Parathyroid adenoma (tissue), 2 donors: ENCODE results near the gene LRCOL1.

Experiments used
- H2AFZ ChIP-seq: fragments of 300-600 bp; sonication (generic); one replicate; pipeline ENCODE4 v1.7.0; 2017; ENCODE audit warnings: antibody characterized with exemption, mild to moderate bottlenecking
- H3K27ac ChIP-seq: fragments of 300-600 bp; sonication (generic); one replicate; pipeline ENCODE4 v1.7.0; 2017
- H3K27me3 ChIP-seq: fragments of 300-600 bp; sonication (generic); one replicate; pipeline ENCODE4 v1.7.0; 2017; ENCODE audit warnings: low read length; ENCODE audit not compliant: control insufficient read depth, insufficient read depth
- H3K36me3 ChIP-seq: fragments of 300-600 bp; sonication (generic); one replicate; pipeline ENCODE4 v1.7.0; 2017; ENCODE audit warnings: low read length; ENCODE audit not compliant: control insufficient read depth, insufficient read depth
- H3K4me1 ChIP-seq: fragments of 300-600 bp; sonication (generic); one replicate; pipeline ENCODE4 v1.7.0; 2017; ENCODE audit warnings: control low read depth
- H3K4me2 ChIP-seq: fragments of 300-600 bp; sonication (generic); one replicate; pipeline ENCODE4 v1.7.0; 2017; ENCODE audit warnings: low read length
- H3K4me3 ChIP-seq: fragments of 300-600 bp; sonication (generic); one replicate; pipeline ENCODE4 v1.7.0; 2017; ENCODE audit warnings: low read depth, low read length
- H3K79me2 ChIP-seq: fragments of 300-600 bp; sonication (generic); one replicate; pipeline ENCODE4 v1.7.0; 2017; ENCODE audit warnings: control low read depth
- H3K9ac ChIP-seq: fragments of 300-600 bp; sonication (generic); one replicate; pipeline ENCODE4 v1.7.0; 2017; ENCODE audit warnings: mild to moderate bottlenecking
- H3K9me3 ChIP-seq: fragments of 300-600 bp; sonication (generic); one replicate; pipeline ENCODE4 v1.7.0; 2017; ENCODE audit warnings: low read length; ENCODE audit not compliant: control insufficient read depth
- TF ChIP-seq, protein P1 (sequence below): fragments of 300-600 bp; sonication (generic); IDR thresholded peaks from one replicate; pipeline ENCODE4 v1.7.0; 2017; ENCODE audit warnings: antibody characterized with exemption, mild to moderate bottlenecking
- donor health status: primary hyperparathyroidism.

The LRCOL1 gene

DNA sequence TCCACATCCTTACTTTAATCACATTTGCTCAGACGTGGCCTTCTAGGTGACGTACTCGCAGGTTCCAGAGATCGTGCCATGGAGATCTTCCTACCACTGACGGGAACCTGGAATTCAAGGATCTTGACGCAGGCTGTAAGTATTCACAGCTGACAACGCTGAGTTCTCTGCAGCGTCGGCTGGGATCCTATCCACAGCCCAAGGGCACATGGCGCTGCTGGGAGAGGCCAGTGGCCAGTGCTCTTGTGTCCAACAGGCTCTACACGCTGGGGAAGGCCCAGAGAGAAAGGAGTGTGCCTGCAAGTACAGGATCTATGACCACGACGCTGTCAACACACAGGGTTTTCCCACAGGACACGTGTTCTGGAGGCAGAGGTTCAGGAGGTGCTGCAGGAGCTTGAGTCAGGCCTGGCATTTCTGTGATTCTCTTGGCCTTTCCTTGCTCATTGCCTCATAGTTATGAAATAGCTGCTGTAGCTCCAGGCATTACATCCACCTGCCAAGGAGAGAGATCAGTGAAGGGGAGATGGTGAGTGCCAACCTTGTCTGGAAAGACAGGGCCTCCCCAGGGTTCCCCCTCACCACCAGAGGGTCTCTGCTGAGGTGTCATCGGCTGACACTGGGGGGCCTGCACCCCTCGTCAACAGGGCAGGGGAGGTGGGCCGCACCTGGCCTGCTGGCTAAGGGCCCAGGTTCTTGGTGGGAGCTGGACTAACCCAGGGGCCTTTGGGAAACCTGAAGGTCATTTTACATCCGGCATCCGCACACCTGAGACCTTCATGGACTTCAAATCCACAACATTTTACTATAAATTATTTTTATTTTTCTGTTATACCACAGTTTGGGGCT, 21.3 kb downstream of the LRCOL1 start:
- Histone ChIP-seq H3K27ac (no peak overlapping the region), H2AFZ (no peak overlapping the region), H3K4me1 (no peaks in the 10 kb centered on the region), H3K79me2 (no peaks in the 10 kb centered on the region), H3K9ac (no peak overlapping the region), H3K9me3 (no peaks in the 10 kb centered on the region), H3K36me3 (no peaks in the 10 kb centered on the region), H3K4me3 (no peak overlapping the region), H3K4me2 (no peak overlapping the region), H3K27me3 (no peaks in the 10 kb centered on the region)
- TF ChIP-seq, protein P1, sequence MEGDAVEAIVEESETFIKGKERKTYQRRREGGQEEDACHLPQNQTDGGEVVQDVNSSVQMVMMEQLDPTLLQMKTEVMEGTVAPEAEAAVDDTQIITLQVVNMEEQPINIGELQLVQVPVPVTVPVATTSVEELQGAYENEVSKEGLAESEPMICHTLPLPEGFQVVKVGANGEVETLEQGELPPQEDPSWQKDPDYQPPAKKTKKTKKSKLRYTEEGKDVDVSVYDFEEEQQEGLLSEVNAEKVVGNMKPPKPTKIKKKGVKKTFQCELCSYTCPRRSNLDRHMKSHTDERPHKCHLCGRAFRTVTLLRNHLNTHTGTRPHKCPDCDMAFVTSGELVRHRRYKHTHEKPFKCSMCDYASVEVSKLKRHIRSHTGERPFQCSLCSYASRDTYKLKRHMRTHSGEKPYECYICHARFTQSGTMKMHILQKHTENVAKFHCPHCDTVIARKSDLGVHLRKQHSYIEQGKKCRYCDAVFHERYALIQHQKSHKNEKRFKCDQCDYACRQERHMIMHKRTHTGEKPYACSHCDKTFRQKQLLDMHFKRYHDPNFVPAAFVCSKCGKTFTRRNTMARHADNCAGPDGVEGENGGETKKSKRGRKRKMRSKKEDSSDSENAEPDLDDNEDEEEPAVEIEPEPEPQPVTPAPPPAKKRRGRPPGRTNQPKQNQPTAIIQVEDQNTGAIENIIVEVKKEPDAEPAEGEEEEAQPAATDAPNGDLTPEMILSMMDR, result no peak

DNA sequence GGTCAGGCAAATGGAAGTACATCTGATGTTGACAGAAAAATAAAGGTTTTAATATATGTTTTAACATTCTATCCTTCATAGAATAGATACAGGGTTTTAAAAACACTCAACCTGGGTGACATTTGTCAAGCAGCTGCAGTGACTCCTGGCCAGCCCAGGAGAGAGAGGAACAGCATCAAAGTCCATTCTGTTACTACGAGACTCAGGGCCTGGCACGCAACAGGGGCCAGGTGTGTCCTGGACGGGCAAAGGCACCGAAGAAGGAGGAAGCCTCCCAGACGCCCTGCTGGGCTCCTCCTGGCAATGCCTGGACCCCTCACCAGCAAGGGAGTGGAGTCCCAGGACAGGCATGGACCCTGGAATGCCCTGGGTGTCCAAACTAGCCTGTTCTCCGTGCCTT, 22.1 kb downstream of the LRCOL1 start:
- Histone ChIP-seq H3K79me2 (no peaks in the 10 kb centered on the region), H3K27me3 (no peaks in the 10 kb centered on the region), H3K4me1 (no peaks in the 10 kb centered on the region), H3K9me3 (no peaks in the 10 kb centered on the region), H2AFZ (no peak overlapping the region), H3K4me2 (no peak overlapping the region), H3K9ac (no peak overlapping the region), H3K36me3 (no peaks in the 10 kb centered on the region), H3K27ac (no peak overlapping the region), H3K4me3 (no peak overlapping the region)
- TF ChIP-seq, protein P1, result no peak

DNA sequence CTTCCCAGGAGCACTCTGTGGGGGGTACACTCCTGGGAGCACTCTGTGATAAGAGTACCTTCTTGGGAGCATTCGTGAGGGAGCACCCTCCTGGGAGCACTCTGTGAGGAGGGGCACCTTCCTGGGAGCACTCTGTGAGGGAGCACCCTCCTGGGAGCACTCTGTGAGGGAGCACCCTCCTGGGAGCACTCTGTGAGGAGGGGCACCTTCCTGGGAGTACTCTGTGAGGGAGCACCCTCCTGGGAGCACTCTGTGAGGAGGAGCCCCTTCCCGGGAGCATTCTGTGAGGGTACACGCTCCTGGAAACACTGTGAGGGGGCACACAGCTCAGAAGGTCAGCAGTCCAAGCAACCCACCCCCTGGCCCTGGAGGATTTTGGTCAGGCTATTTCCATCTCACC, 22.6 kb downstream of the LRCOL1 start:
- H3K79me2 ChIP-seq, result no peaks in the 10 kb centered on the region
- H3K9ac ChIP-seq, result no peak overlapping the region
- TF ChIP-seq, protein P1, result no peak
- H3K4me1 ChIP-seq, result no peaks in the 10 kb centered on the region
- H3K4me3 ChIP-seq, result no peak overlapping the region
- no peak overlapping the region for H3K4me2 ChIP-seq
- H3K27ac ChIP-seq, result no peak overlapping the region
- no peaks in the 10 kb centered on the region for H3K27me3 ChIP-seq
- H3K9me3 ChIP-seq, result no peaks in the 10 kb centered on the region
- H3K36me3 ChIP-seq, result no peaks in the 10 kb centered on the region
- H2AFZ ChIP-seq, result no peak overlapping the region

DNA sequence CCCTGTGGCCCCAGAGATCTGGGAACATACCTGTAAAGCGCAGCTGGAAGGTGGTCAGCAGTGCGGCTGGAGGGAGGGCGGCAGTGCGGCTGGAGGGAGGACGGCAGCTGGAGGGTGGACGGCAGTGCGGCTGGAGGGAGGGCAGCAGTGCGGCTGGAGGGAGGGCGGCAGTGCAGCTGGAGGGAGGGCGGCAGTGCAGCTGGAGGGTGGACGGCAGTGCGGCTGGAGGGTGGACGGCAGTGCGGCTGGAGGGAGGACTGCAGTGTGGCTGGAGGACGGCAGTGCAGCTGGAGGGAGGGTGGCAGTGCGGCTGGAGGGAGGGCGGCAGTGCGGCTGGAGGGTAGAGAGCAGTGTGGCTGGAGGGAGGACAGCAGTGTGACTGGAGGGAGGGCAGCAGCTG, 23.5 kb downstream of the LRCOL1 start:
- H3K79me2 ChIP-seq, result no peaks in the 10 kb centered on the region
- H3K27ac ChIP-seq, result no peak overlapping the region
- TF ChIP-seq, protein P1, result no peak

DNA sequence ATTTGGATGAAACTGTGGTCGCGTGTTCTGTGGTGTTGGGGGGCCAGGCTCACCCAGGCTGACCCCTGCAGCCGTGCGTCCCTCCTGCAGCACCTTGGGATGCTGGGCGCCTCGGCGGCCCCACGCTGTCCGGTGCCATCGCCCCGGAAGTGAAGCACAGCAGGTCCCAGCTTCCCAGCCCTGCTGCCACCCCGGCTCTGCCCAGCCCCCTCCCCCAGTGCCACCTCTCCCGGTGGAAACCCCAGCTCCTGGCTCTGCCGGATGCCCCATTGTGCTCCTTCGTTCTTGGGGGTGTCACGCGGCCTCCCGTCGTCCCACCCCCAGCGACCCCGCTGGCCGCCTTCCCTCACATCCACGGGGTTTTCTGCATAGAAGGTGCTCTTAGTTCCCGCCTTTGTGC, 25.2 kb downstream of the LRCOL1 start:
- Histone ChIP-seq H3K79me2 (no peaks in the 10 kb centered on the region), H3K4me3 (no peak overlapping the region), H3K27me3 (no peaks in the 10 kb centered on the region), H3K9me3 (no peaks in the 10 kb centered on the region), H3K4me1 (no peaks in the 10 kb centered on the region), H3K27ac (no peak overlapping the region), H3K9ac (no peak overlapping the region), H2AFZ (no peak overlapping the region), H3K4me2 (no peak overlapping the region), H3K36me3 (no peaks in the 10 kb centered on the region)
- TF ChIP-seq, protein P1, result no peak

More for the DNA sequence above, 23.5 kb downstream of the LRCOL1 start:
- Histone ChIP-seq H3K9ac (no peak overlapping the region), H3K4me1 (no peaks in the 10 kb centered on the region), H3K4me2 (no peak overlapping the region), H3K4me3 (no peak overlapping the region), H2AFZ (no peak overlapping the region), H3K36me3 (no peaks in the 10 kb centered on the region), H3K9me3 (no peaks in the 10 kb centered on the region), H3K27me3 (no peaks in the 10 kb centered on the region)
